Upper lobe of left lung (tissue), 6 donors: Measurements from ENCODE around the gene DRC7. TPM values are rescaled to one million over a fixed set of nuclear protein-coding genes. Genes with fewer than 3 reads are reported as not detected.
"Not testable (repeated sequence)": the region's sequence is repeated elsewhere in the genome, so short reads cannot be mapped to it uniquely, and the experiment has no call there.

Experiments
- ATAC-seq, 2 donors: fragments of 200-7000 bp; cut with Tn5 transposase; one replicate each; pipeline ENCODE4 v1.9.1; 2022; ENCODE audit warnings: mild to moderate bottlenecking in 2 of 2, moderate library complexity in 2 of 2; ENCODE audit not compliant: low FRiP score in 2 of 2
- DNase-seq, 2 donors: peaks; one replicate each; pipeline ENCODE4 v3.0.0-alpha.2; 2019 to 2020
- H3K27ac ChIP-seq, 4 donors: fragments of 200-600 bp; sonication (generic); one replicate each; pipeline ENCODE4 v1.5.1; 2016 to 2019
- H3K27me3 ChIP-seq, 4 donors: fragments of 200-600 bp; sonication (generic); one replicate each; pipeline ENCODE4 v1.5.1; 2017 to 2019
- H3K36me3 ChIP-seq, 4 donors: fragments of 200-600 bp; sonication (generic); one replicate each; pipeline ENCODE4 v1.5.1; 2016 to 2019
- H3K4me1 ChIP-seq, 4 donors: fragments of 200-600 bp; sonication (generic); one replicate each; pipeline ENCODE4 v1.5.1; 2018 to 2019
- H3K4me3 ChIP-seq, 4 donors: fragments of 200-600 bp; sonication (generic); one replicate each; pipeline ENCODE4 v1.5.1; 2017 to 2019; ENCODE audit warnings: mild to moderate bottlenecking in 2 of 4, moderate library complexity in 1 of 4
- H3K9me3 ChIP-seq, 4 donors: fragments of 200-600 bp; sonication (generic); one replicate each; pipeline ENCODE4 v1.5.1; 2018 to 2019
- CTCF ChIP-seq, 6 experiments: fragments of 450-650 bp in 4 of 6; fragments of 200-600 bp in 2 of 6; sonication (generic) in 2 of 6; IDR thresholded peaks; one replicate each; pipeline ENCODE4 v1.5.1; 2016 to 2019; ENCODE audit warnings: antibody characterized with exemption in 6 of 6
- EP300 ChIP-seq, 4 donors: sonication (generic); formaldehyde crosslinking; IDR thresholded peaks; one replicate each; pipeline ENCODE4 v1.5.1; 2017; ENCODE audit warnings: antibody characterized with exemption in 4 of 4, control low read depth in 2 of 4
- POLR2A ChIP-seq, 4 donors: fragments of 450-650 bp; IDR thresholded peaks; one replicate each; pipeline ENCODE4 v1.5.1; 2016 to 2017; ENCODE audit warnings: antibody characterized with exemption in 4 of 4, mild to moderate bottlenecking in 2 of 4
- POLR2AphosphoS5 ChIP-seq, 2 donors: sonication (generic); formaldehyde crosslinking; IDR thresholded peaks; one replicate each; pipeline ENCODE4 v1.5.1; 2017; ENCODE audit warnings: antibody characterized with exemption in 2 of 2
- WGBS, 2 donors: methylation state at CpG; one replicate each; pipeline ENCODE4 v1.1.5; 2017 to 2018; 5-methylcytosine and 5-hydroxymethylcytosine counted together
- total RNA-seq, 6 donors: library from RNA; depleted of rRNA in 4 of 6; stranded (reverse); fragments of >200 nt in 4 of 6; gene quantifications; one replicate each; pipeline versions ENCODE4 v1.1.0 to v1.2.1, GENCODE V29; 2016 to 2021
- donor health status: DM: no; HTN: no; CAD: no; lungs with moderate emphysema.
- donor health status: DM: no; HTN: yes; CAD: no; lungs with severe emphysema.

The DRC7 gene
- total RNA-seq, 6 donors from 2014 or later: 1.2 to 15.9 (median 7.8) TPM

- Histone ChIP-seq H3K27me3 (no peaks in the 10 kb centered on the region), H3K4me3 (no peak overlapping the region), H3K9me3 (no peaks in the 10 kb centered on the region), H3K4me1 (no peaks in the 10 kb centered on the region), H3K36me3 (peaks cover 0 to 36% (median 12%) of the 10 kb centered on the region in 4 donors), H3K27ac (no peak overlapping the region)
- peak in 1 of 2 donors; percentile 48 for DNase-seq
- no peak for ATAC-seq
- TF ChIP-seq CTCF (IDR thresholded peaks at IDR 0.05): no peak
- TF ChIP-seq EP300 (IDR thresholded peaks at IDR 0.05): no peak
- no peak for TF ChIP-seq POLR2A (IDR thresholded peaks at IDR 0.05)
- no peak for TF ChIP-seq POLR2AphosphoS5 (IDR thresholded peaks at IDR 0.05)
- 93 to 98% methylated on average over 11 to 23 of the region's 23 CpGs for WGBS, 2 donors
Observed at GRCh38 chr16:57743886-57744641, 49.5 kb downstream of the DRC7 start.

- DNase-seq (no peak), ATAC-seq (no peak)
- Histone ChIP-seq H3K36me3 (peaks cover 0 to 36% (median 12%) of the 10 kb centered on the region in 4 donors), H3K9me3 (no peaks in the 10 kb centered on the region), H3K4me3 (no peak overlapping the region), H3K27ac (no peak overlapping the region), H3K4me1 (no peaks in the 10 kb centered on the region), H3K27me3 (no peaks in the 10 kb centered on the region)
- 83 to 97% methylated on average over 6 of the region's 7 CpGs for WGBS, 2 donors
- TF ChIP-seq POLR2AphosphoS5 (IDR thresholded peaks at IDR 0.05): no peak
- no peak for TF ChIP-seq POLR2A (IDR thresholded peaks at IDR 0.05)
- TF ChIP-seq CTCF (IDR thresholded peaks at IDR 0.05): no peak
- no peak for TF ChIP-seq EP300 (IDR thresholded peaks at IDR 0.05)
Observed at GRCh38 chr16:57744642-57744903, 50.0 kb downstream of the DRC7 start.

- Histone ChIP-seq H3K4me1 (no peaks in the 10 kb centered on the region), H3K9me3 (no peaks in the 10 kb centered on the region), H3K27me3 (no peaks in the 10 kb centered on the region), H3K36me3 (peaks cover 0 to 39% (median 12%) of the 10 kb centered on the region in 4 donors), H3K4me3 (no peak overlapping the region), H3K27ac (no peak overlapping the region)
- no peak for DNase-seq
- TF ChIP-seq EP300 (IDR thresholded peaks at IDR 0.05) (no peak), POLR2A (IDR thresholded peaks at IDR 0.05) (no peak), POLR2AphosphoS5 (IDR thresholded peaks at IDR 0.05) (no peak), CTCF (IDR thresholded peaks at IDR 0.05) (no peak)
- 95 to 99% methylated on average over 3 of the region's 3 CpGs for WGBS, 2 donors
- ATAC-seq: no peak
Observed at GRCh38 chr16:57745768-57746167, 51.2 kb downstream of the DRC7 start.

- H3K4me3 ChIP-seq, H3K4me1 ChIP-seq, H3K9me3 ChIP-seq, H3K27me3 ChIP-seq, ATAC-seq, H3K27ac ChIP-seq, DNase-seq: not testable (repeated sequence)
- WGBS, 2 donors: 89 to 96% methylated on average over 5 to 7 of the region's 7 CpGs
- peaks cover 0 to 45% (median 12%) of the 10 kb centered on the region in 4 donors for H3K36me3 ChIP-seq
Observed at GRCh38 chr16:57746316-57746715, 51.7 kb downstream of the DRC7 start.

- Histone ChIP-seq H3K36me3 (peaks cover 0 to 47% (median 13%) of the 10 kb centered on the region in 4 donors), H3K27ac (no peak overlapping the region), H3K4me1 (no peaks in the 10 kb centered on the region), H3K27me3 (no peaks in the 10 kb centered on the region), H3K9me3 (no peaks in the 10 kb centered on the region), H3K4me3 (no peak overlapping the region)
- DNase-seq: no peak
- 91 to 93% methylated on average over 3 to 7 of the region's 7 CpGs for WGBS, 2 donors
- TF ChIP-seq CTCF (IDR thresholded peaks at IDR 0.05) (no peak), EP300 (IDR thresholded peaks at IDR 0.05) (no peak), POLR2AphosphoS5 (IDR thresholded peaks at IDR 0.05) (no peak), POLR2A (IDR thresholded peaks at IDR 0.05) (no peak)
- ATAC-seq: no peak
Observed at GRCh38 chr16:57747091-57747490, 52.5 kb downstream of the DRC7 start.
